ENCODE results near the gene TRAFD1.

GRCh38 chr12:112087851-112088250, 37.5 kb upstream of the TRAFD1 start:
- no peak for TF ChIP-seq CTCF (IDR thresholded peaks at IDR 0.05)
- TF ChIP-seq POLR2A (IDR thresholded peaks at IDR 0.05), result no peak
